ENCODE data around the gene ILF3. TPM values are rescaled to one million over a fixed set of nuclear protein-coding genes. Genes with fewer than 3 reads are reported as not detected.
A peak's percentile ranks its signal among the peaks of the same experiment; 100 is the strongest.

ILF3 gene
- total RNA-seq, 1 experiment from 2014 or later, result 430 TPM

GRCh38 chr19:10736916-10737551 lies 82.9 kb downstream of the ILF3 start:
- Histone ChIP-seq H2AFZ (ENCODE audit: low read depth, low read length, poor library complexity, severe bottlenecking) (no peak overlapping the region), H3K4me1 (ENCODE audit: control insufficient read depth in 1 of 2, insufficient read depth in 2 of 2, low read length in 2 of 2) (peaks cover 38 to 48% of the 10 kb centered on the region in 2 experiments), H3K9ac (ENCODE audit: low read length) (peak overlapping the region; percentile 10; the same call in 1 of the 2 replicates), H3K9me2 (ENCODE audit: insufficient read depth) (no peaks in the 10 kb centered on the region), H3K9me3 (ENCODE audit: control insufficient read depth in 1 of 2, insufficient read depth in 1 of 2, low read depth in 1 of 2, low read length in 2 of 2) (no peaks in the 10 kb centered on the region), H3K4me3 (replicated peaks in 1 of 2; ENCODE audit: low read depth in 1 of 2, low read length in 2 of 2) (no peak overlapping the region), H3K79me2 (ENCODE audit: insufficient read depth, low read length) (peaks cover 94% of the 10 kb centered on the region), H3K36me3 (ENCODE audit: control insufficient read depth in 1 of 2, insufficient read depth in 2 of 2, low read length in 2 of 2) (peaks cover 0 to 3% of the 10 kb centered on the region in 2 experiments; a peak in 1 of 4 replicates), H4K20me1 (ENCODE audit: insufficient read depth) (no peaks in the 10 kb centered on the region), H3K4me2 (ENCODE audit: low read length) (0 out of 2 replicates have a peak overlapping the region, but pooled peaks have one; percentile 3), H3K27me3 (ENCODE audit: insufficient read depth, low read length) (no peaks in the 10 kb centered on the region), H3K27ac (ENCODE audit: low read depth, low read length) (peak overlapping the region; percentile 47)
- POLR2A ChIA-PET, result no interaction called here
- no peak for ATAC-seq
- DNase-seq (ENCODE audit: low read depth, low spot score), result no peak
- BruUV-seq (replicated peaks), result no TSS peak
- TF ChIP-seq YY1 (IDR thresholded peaks at IDR 0.05; ENCODE audit: extremely low read depth, insufficient replicate concordance, low read depth, low read length) (no peak), CTCF (IDR thresholded peaks at IDR 0.05 in 2 of 3, conservative IDR thresholded peaks at IDR 0.05 in 1 of 3; ENCODE audit: borderline replicate concordance in 1 of 3, insufficient read depth in 1 of 3, low read depth in 2 of 3, low read length in 2 of 3) (no peak), MAX (IDR thresholded peaks at IDR 0.05) (no peak), EZH2phosphoT487 (IDR thresholded peaks at IDR 0.05; ENCODE audit: borderline replicate concordance) (no peak), JUND (IDR thresholded peaks at IDR 0.05) (no peak), ZBTB33 (IDR thresholded peaks at IDR 0.05; ENCODE audit: extremely low read depth, insufficient replicate concordance, low read length) (no peak), SRF (IDR thresholded peaks at IDR 0.05; ENCODE audit: low read depth) (no peak), EZH2 (IDR thresholded peaks at IDR 0.05) (no peak), SIN3A (IDR thresholded peaks at IDR 0.05; ENCODE audit: low read depth) (no peak), ATF3 (IDR thresholded peaks at IDR 0.05) (no peak), ZNF274 (IDR thresholded peaks at IDR 0.05; ENCODE audit: low read depth, low read length) (no peak), POLR2AphosphoS5 (IDR thresholded peaks at IDR 0.05; ENCODE audit: low read depth, low read length) (no peak), FOSL1 (IDR thresholded peaks at IDR 0.05; ENCODE audit: low read depth) (no peak), REST (IDR thresholded peaks at IDR 0.05; ENCODE audit: low read depth) (no peak)
- intact Hi-C loops (cut with micrococcal nuclease), result no loop called here
- CTCF ChIA-PET, result interaction anchor here (1.0 kb wide), 1 partner anchor 20 kb away, joined by 3 read pairs; the partner anchor contains the start of gene DNM2
- RAD21 ChIA-PET (ENCODE audit: low non-redundant PET in 1 of 2, low total read pairs in 2 of 2, uncharacterized antibody in 2 of 2, unreplicated experiment in 2 of 2), result interaction anchor here in 1 of 2 experiments (0.6 kb wide), 1 partner anchor 347 kb away, joined by 3 read pairs; no protein-coding TSS in a partner anchor
